SH-SY5Y (cell line): ENCODE results near the gene C17orf114.

Experiments used
- GATA2 ChIP-seq: IDR thresholded peaks from 2 replicates; pipeline ENCODE4 v1.6.1; 2011; ENCODE audit warnings: mild to moderate bottlenecking, low read depth, low read length
- GATA3 ChIP-seq: IDR thresholded peaks from 2 replicates; pipeline ENCODE4 v1.6.1; 2011; ENCODE audit warnings: low read depth, mild to moderate bottlenecking, low read length, moderate library complexity

- TF ChIP-seq GATA2 (no peak), GATA3 (no peak)
These were observed 13.8 kb downstream of the C17orf114 start for GRCh38 chr17:4788159-4788806.
